Mesothelial cell of epicardium (in vitro differentiated cells): ENCODE data around the gene IMP3. TPM values are rescaled to one million over a fixed set of nuclear protein-coding genes. Genes with fewer than 3 reads are reported as not detected.

ENCODE experiments used
- DNase-seq, 2 experiments: peaks; one replicate each; pipeline ENCODE4 v3.0.0; 2021; ENCODE audit warnings: low spot score in 2 of 2; ENCODE audit not compliant: unreplicated experiment in 2 of 2
- H3K27ac Mint-ChIP-seq: 2 replicates; pipeline ENCODE4 v1.8.0; 2021; ENCODE audit warnings: mixed read lengths
- H3K27me3 Mint-ChIP-seq: 2 replicates; pipeline ENCODE4 v1.8.0; 2021; ENCODE audit warnings: low read depth, mixed read lengths
- H3K36me3 Mint-ChIP-seq: 2 replicates; pipeline ENCODE4 v1.8.0; 2021; ENCODE audit warnings: mixed read lengths
- H3K4me1 Mint-ChIP-seq: 2 replicates; pipeline ENCODE4 v1.8.0; 2021; ENCODE audit warnings: mixed read lengths
- H3K4me3 Mint-ChIP-seq: 2 replicates; pipeline ENCODE4 v1.8.0; 2021; ENCODE audit warnings: mild to moderate bottlenecking, moderate library complexity, mixed read lengths
- H3K9me3 Mint-ChIP-seq: 2 replicates; pipeline ENCODE4 v1.8.0; 2021; ENCODE audit warnings: mixed read lengths
- total RNA-seq: library from RNA; stranded (reverse); gene quantifications from 3 replicates; pipeline ENCODE4 v1.2.1, GENCODE V29; 2021
- TF ChIP-seq, protein P1 (sequence below): fragments of 200-600 bp; sonication (generic); IDR thresholded peaks from one replicate; pipeline ENCODE4 v1.5.0; 2021; ENCODE audit warnings: antibody characterized with exemption; ENCODE audit not compliant: unreplicated experiment

Gene IMP3
- total RNA-seq, 1 donor from 2014 or later, result 38.6 TPM

DNA sequence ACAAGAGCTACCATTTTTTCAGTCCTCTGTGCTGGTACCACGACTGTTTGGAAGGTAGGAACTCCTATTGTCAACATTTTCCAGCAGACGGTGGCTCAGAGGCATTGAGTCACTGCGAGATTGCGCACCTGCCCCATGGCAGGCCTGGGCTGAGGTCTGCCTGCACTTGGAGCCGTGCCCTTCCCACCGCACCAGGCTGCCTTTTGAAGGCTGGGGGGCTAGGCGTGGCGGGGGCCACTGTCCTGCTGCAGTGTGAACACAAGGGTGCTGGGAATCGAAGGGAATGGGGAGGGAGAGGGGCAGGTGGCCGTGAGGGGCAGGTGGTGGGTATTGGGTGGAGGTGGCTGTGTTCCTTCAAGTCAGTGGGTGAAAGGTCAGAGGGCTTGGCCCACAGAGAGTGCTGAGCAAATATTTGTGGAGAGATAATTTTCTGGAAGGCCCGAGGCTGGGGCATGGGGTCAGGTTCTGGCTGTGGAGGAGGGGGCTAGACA lies 24.0 kb upstream of the IMP3 start:
- Mint-ChIP-seq H3K4me3 (no peak overlapping the region), H3K27me3 (no peaks in the 10 kb centered on the region), H3K4me1 (peaks cover 16% of the 10 kb centered on the region), H3K36me3 (no peaks in the 10 kb centered on the region), H3K9me3 (no peaks in the 10 kb centered on the region), H3K27ac (no peak overlapping the region)
- no peak for DNase-seq
- TF ChIP-seq, protein P1, sequence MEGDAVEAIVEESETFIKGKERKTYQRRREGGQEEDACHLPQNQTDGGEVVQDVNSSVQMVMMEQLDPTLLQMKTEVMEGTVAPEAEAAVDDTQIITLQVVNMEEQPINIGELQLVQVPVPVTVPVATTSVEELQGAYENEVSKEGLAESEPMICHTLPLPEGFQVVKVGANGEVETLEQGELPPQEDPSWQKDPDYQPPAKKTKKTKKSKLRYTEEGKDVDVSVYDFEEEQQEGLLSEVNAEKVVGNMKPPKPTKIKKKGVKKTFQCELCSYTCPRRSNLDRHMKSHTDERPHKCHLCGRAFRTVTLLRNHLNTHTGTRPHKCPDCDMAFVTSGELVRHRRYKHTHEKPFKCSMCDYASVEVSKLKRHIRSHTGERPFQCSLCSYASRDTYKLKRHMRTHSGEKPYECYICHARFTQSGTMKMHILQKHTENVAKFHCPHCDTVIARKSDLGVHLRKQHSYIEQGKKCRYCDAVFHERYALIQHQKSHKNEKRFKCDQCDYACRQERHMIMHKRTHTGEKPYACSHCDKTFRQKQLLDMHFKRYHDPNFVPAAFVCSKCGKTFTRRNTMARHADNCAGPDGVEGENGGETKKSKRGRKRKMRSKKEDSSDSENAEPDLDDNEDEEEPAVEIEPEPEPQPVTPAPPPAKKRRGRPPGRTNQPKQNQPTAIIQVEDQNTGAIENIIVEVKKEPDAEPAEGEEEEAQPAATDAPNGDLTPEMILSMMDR, result no peak

DNA sequence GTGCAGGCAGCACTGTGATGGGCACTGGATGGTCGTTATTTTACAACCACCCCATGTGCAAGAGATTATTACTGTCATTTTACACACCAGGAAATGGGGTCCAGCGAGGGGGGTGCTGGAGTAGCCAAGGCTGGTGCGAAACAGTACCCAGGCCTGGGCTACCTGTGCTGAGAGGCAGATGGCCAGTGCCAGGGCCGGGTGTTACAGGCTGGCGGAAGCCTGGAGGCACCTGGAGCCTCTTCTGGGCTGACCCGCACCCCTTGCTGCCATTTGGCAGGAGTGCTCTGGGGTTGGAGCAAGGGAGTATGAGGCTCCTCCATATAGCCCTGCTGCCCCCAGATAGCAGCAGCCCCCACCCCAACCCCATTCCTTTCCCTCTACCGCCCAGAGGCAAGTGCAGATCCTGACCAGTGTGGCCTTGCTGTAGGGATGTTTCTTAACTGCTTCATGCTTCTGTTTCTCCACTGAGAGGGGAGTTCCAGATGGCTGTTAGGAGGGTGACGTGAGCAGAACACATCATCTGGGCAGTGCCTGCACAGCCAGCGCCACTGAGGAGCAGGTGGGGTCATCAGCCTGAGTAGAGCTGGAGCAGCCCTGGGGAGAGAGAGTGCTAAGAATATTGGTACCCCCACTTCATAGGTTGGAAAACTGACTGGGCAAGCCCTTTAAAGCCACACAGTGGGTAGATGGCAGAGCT lies 22.9 kb upstream of the IMP3 start:
- TF ChIP-seq, protein P1, result no peak
- no peak overlapping the region for H3K4me3 Mint-ChIP-seq
- H3K36me3 Mint-ChIP-seq, result no peaks in the 10 kb centered on the region
- peaks cover 16% of the 10 kb centered on the region for H3K4me1 Mint-ChIP-seq
- H3K9me3 Mint-ChIP-seq, result no peaks in the 10 kb centered on the region
- H3K27ac Mint-ChIP-seq, result peak overlapping the region; percentile 73
- no peak for DNase-seq
- H3K27me3 Mint-ChIP-seq, result no peaks in the 10 kb centered on the region

DNA sequence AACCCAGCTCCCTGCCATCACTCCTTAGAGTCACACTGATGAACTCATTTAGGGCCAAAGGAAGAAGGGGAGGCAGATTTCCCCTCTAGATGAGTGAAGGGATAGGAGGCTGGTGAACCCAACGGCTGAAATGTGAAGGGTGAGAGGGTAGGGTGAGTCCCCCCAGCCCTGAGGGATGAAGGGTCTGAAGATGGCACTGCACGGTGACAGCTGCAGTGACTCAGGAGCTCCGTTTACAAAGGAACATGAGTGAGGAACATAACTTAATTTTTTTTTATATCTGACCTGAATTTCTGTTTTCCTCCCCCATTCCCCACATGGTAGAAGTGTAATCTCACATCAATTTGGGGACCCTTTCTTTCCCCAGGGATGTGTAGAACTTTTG lies 21.7 kb upstream of the IMP3 start:
- H3K36me3 Mint-ChIP-seq, result no peaks in the 10 kb centered on the region
- H3K4me3 Mint-ChIP-seq, result no peak overlapping the region
- DNase-seq, result no peak
- H3K9me3 Mint-ChIP-seq, result no peaks in the 10 kb centered on the region
- H3K27ac Mint-ChIP-seq, result peak overlapping the region; percentile 92
- TF ChIP-seq, protein P1, result no peak
- H3K27me3 Mint-ChIP-seq, result no peaks in the 10 kb centered on the region
- peaks cover 16% of the 10 kb centered on the region for H3K4me1 Mint-ChIP-seq

DNA sequence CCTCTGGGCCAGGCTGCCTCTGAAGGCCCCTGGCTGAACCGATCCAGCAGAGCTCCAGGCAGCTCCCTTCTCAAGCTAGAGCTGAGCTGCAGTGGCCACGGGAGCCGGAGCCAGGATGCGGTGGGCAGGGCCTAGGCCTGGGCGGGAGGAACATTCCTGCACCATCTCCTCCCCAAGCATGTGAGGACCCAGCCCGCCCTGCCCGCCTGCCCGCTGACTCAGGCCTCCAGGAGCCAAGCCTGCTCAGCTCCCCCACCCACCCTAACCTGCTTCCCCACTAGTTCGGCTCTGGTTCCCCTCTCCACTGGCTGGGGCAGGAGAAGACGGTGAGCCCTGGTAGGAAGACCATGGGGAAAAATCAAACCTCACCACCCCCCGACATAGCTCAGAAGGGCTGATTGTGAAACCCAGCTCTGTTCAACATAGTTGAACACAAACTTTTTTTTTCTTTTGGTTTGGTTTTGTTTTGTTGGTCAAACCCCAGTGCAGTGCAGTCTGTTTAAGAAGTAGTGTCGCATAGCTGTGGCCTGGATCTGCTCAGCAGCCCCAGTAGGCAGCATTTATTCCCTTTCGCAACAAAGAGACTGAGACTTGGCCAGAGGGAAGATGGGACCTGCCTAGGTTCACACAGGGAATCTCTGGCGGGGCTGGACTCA lies 21.2 kb upstream of the IMP3 start:
- TF ChIP-seq, protein P1, result no peak
- Mint-ChIP-seq H3K27me3 (no peaks in the 10 kb centered on the region), H3K4me3 (no peak overlapping the region), H3K9me3 (no peaks in the 10 kb centered on the region), H3K27ac (peak overlapping the region; percentile 92), H3K4me1 (peaks cover 16% of the 10 kb centered on the region), H3K36me3 (no peaks in the 10 kb centered on the region)
- peak; percentile 51 to 74 for DNase-seq

DNA sequence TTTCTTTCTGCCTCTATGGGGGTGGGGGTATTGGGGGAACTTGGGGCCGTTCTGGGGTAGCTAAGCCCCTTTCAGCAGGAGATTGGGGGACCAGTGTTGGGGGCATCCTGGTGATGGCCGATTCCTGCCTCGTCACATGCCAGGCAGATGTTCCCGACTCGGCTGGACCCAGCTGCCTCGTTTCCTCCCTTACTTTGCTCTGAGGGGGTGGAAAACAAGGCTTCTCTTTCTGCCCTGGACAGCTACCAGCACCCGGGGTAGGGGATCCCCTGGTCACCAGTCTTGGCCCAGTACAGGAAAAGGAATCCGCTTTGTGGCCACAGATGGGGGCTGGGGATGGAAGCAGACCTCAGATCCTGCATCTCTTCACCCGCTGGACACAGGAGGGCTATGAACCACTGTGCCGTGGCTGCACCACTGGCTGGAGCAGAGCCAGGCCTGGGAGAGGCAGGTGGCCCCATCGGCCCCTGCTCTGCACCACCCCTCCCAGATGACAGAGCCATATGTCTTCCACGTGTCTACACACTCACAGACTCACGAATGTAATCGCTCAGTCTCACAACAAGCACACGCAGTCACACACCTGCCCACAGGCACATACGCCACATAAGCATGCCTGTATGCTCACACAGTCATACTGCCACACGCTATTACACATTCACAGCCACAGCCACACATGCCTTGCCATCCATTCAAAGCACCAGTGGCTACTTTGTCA lies 20.1 kb upstream of the IMP3 start:
- TF ChIP-seq, protein P1, result no peak
- no peaks in the 10 kb centered on the region for H3K27me3 Mint-ChIP-seq
- H3K4me1 Mint-ChIP-seq, result peaks cover 16% of the 10 kb centered on the region
- no peaks in the 10 kb centered on the region for H3K9me3 Mint-ChIP-seq
- no peak for DNase-seq
- peak overlapping the region; percentile 44 for H3K27ac Mint-ChIP-seq
- H3K4me3 Mint-ChIP-seq, result no peak overlapping the region
- no peaks in the 10 kb centered on the region for H3K36me3 Mint-ChIP-seq
